HG02885 (cell line): ENCODE measurements around the gene SENP5.
A peak's percentile ranks its signal among the peaks of the same experiment; 100 is the strongest.
"Not testable (repeated sequence)": the region's sequence is repeated elsewhere in the genome, so short reads cannot be mapped to it uniquely, and the experiment has no call there.

Experiments used
- ATAC-seq: cut with Tn5 transposase; IDR thresholded peaks from one replicate; pipeline ENCODE4 v1.9.1; 2021; ENCODE audit warnings: mild to moderate bottlenecking; ENCODE audit not compliant: unreplicated experiment, poor library complexity

Gene SENP5

GRCh38 chr3:196867507-196868296 lies at the start of gene SENP5:
Gene SENP5, plus strand, starts transcription at chr3:196867920. Its CDS starts 17,262 bp downstream, at chr3:196885182.
- peak; percentile 91 for ATAC-seq

- no peak for ATAC-seq
Observed at GRCh38 chr3:196821806-196822355, 45.8 kb upstream of the SENP5 start.

- ATAC-seq: not testable (repeated sequence)
Observed at GRCh38 chr3:196829651-196830050, 38.1 kb upstream of the SENP5 start.

- no peak for ATAC-seq
Observed at GRCh38 chr3:196835086-196835485, 32.6 kb upstream of the SENP5 start.

GRCh38 chr3:196836626-196837025 lies 31.1 kb upstream of the SENP5 start:
- ATAC-seq: not testable (repeated sequence)

GRCh38 chr3:196837819-196838420 lies 29.8 kb upstream of the SENP5 start:
- ATAC-seq: peak; percentile 66

GRCh38 chr3:196839351-196839750 lies 28.4 kb upstream of the SENP5 start:
- ATAC-seq: not testable (repeated sequence)

- ATAC-seq: no peak
Observed at GRCh38 chr3:196842567-196843434, 24.9 kb upstream of the SENP5 start.

- ATAC-seq: no peak
Observed at GRCh38 chr3:196843435-196844110, 24.1 kb upstream of the SENP5 start.

- not testable (repeated sequence) for ATAC-seq
Observed at GRCh38 chr3:196844235-196845219, 23.2 kb upstream of the SENP5 start.

GRCh38 chr3:196848375-196848774 lies 19.3 kb upstream of the SENP5 start:
- ATAC-seq: not testable (repeated sequence)

GRCh38 chr3:196849180-196849741 lies 18.5 kb upstream of the SENP5 start:
- ATAC-seq: no peak

GRCh38 chr3:196863000-196863399 lies 4.7 kb upstream of the SENP5 start:
- ATAC-seq: not testable (repeated sequence)

GRCh38 chr3:196867155-196867506 lies 589 bp upstream of the SENP5 start:
- no peak for ATAC-seq

GRCh38 chr3:196868297-196868661 lies 559 bp downstream of the SENP5 start:
- peak; percentile 29 for ATAC-seq

- no peak for ATAC-seq
Observed at GRCh38 chr3:196872316-196872715, 4.6 kb downstream of the SENP5 start.

GRCh38 chr3:196874511-196875094 lies 6.9 kb downstream of the SENP5 start:
- not testable (repeated sequence) for ATAC-seq

- ATAC-seq: no peak
Observed at GRCh38 chr3:196875258-196875657, 7.5 kb downstream of the SENP5 start.
